ENCODE data around the gene B3GLCT.
"Not testable (repeated sequence)": the region's sequence is repeated elsewhere in the genome, so short reads cannot be mapped to it uniquely, and the experiment has no call there.

B3GLCT gene

GRCh38 chr13:31184981-31185645, 14.7 kb upstream of the B3GLCT start:
- no peak for DNase-seq

- no peak for DNase-seq
These were observed 8.0 kb upstream of the B3GLCT start for GRCh38 chr13:31191748-31192147.

GRCh38 chr13:31192306-31192705, 7.5 kb upstream of the B3GLCT start:
- DNase-seq, result no peak

- DNase-seq, result no peak
These were observed 4.2 kb upstream of the B3GLCT start for GRCh38 chr13:31195616-31196015.

- no peak for DNase-seq
These were observed 2.8 kb upstream of the B3GLCT start for GRCh38 chr13:31196992-31197391.

- no peak for DNase-seq
These were observed 1.3 kb upstream of the B3GLCT start for GRCh38 chr13:31198519-31198918.

- DNase-seq, result no peak
These were observed 287 bp upstream of the B3GLCT start for GRCh38 chr13:31199527-31199848.

GRCh38 chr13:31200637-31200971, 829 bp downstream of the B3GLCT start:
- DNase-seq, result peak; percentile 78

- DNase-seq, result no peak
These were observed 1.7 kb downstream of the B3GLCT start for GRCh38 chr13:31201341-31202031.

GRCh38 chr13:31204592-31204991, 4.8 kb downstream of the B3GLCT start:
- DNase-seq, result no peak

GRCh38 chr13:31207661-31208552, 8.1 kb downstream of the B3GLCT start:
- DNase-seq, result no peak

- no peak for DNase-seq
These were observed 8.9 kb downstream of the B3GLCT start for GRCh38 chr13:31208559-31209122.

GRCh38 chr13:31209172-31209840, 9.5 kb downstream of the B3GLCT start:
- DNase-seq, result no peak

- no peak for DNase-seq
These were observed 10.1 kb downstream of the B3GLCT start for GRCh38 chr13:31209841-31210210.

GRCh38 chr13:31213651-31214289, 14.0 kb downstream of the B3GLCT start:
- no peak for DNase-seq

- no peak for DNase-seq
These were observed 14.7 kb downstream of the B3GLCT start for GRCh38 chr13:31214435-31214834.

- DNase-seq, result not testable (repeated sequence)
These were observed 17.1 kb downstream of the B3GLCT start for GRCh38 chr13:31216916-31217315.

GRCh38 chr13:31219909-31220598, 20.3 kb downstream of the B3GLCT start:
- no peak for DNase-seq

- no peak for DNase-seq
These were observed 21.3 kb downstream of the B3GLCT start for GRCh38 chr13:31221057-31221456.

- no peak for DNase-seq
These were observed 23.4 kb downstream of the B3GLCT start for GRCh38 chr13:31223215-31223614.

- DNase-seq, result no peak
These were observed 23.9 kb downstream of the B3GLCT start for GRCh38 chr13:31223640-31224039.

GRCh38 chr13:31224174-31224669, 24.4 kb downstream of the B3GLCT start:
- no peak for DNase-seq
